NCI-H1930 (cell line): Measurements from ENCODE around the gene EGFL7.
"Not testable (repeated sequence)": the region's sequence is repeated elsewhere in the genome, so short reads cannot be mapped to it uniquely, and the experiment has no call there.

ENCODE experiments used
- DNase-seq, 2 experiments: peaks; one replicate each; lab custom pipeline; 2025; lab: John Stamatoyannopoulos, UW

EGFL7 gene

GRCh38 chr9:136698635-136699246, 36.0 kb downstream of the EGFL7 start:
- no peak for DNase-seq

GRCh38 chr9:136700304-136700703, 37.6 kb downstream of the EGFL7 start:
- no peak for DNase-seq

GRCh38 chr9:136700959-136701667, 38.4 kb downstream of the EGFL7 start:
- no peak for DNase-seq

- no peak for DNase-seq
These were observed 38.9 kb downstream of the EGFL7 start for GRCh38 chr9:136701668-136702053.

DNA sequence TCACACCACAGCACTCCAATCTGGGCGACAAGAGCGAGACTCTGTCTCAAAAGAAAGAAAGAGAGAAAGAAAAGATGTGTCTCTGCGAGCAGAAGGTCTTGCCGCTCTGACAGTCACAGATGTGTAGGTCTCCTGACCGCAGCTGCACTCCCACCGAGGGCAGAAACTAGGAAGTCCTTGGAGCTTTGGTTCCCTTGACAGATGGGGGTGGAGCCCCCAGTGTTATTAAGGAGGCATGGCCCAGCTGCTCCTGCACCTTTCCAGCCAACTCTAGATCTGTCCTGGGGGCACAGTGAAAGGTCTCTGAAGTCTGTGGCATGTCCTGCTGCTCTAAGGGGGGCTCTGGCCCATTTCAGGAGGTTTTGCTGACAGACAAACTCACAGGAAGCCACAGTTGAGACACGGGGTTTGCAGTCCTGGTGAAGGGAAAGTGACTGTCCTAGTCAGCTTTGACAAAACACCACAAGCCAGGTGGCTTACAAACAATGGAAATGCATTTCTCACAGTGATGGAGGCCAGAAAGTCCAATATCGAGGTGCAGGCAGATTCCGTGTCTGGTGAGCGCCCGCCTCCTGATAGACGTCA, 40.7 kb downstream of the EGFL7 start:
- DNase-seq = no peak

- not testable (repeated sequence) for DNase-seq
These were observed 42.0 kb downstream of the EGFL7 start for GRCh38 chr9:136704741-136705140.

DNA sequence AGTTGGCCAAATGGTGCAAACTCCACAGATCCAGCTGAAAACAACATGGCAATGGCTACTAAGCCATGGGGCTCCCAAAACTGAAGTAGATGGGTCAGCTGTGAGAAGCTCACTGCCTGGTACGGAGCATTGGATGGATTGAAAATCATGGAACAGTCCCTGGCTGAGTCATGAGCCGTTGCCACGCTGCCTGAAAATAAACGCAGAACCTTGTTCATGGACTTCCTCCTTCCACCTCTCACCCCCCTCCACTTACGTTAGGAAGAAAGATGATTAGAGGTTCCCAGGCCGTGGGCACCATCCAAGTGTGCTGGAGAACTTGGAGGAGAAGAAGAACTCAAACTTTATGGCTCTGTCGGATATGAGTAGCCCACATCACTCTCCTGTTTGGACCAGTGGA, 42.8 kb downstream of the EGFL7 start:
- DNase-seq = no peak

DNA sequence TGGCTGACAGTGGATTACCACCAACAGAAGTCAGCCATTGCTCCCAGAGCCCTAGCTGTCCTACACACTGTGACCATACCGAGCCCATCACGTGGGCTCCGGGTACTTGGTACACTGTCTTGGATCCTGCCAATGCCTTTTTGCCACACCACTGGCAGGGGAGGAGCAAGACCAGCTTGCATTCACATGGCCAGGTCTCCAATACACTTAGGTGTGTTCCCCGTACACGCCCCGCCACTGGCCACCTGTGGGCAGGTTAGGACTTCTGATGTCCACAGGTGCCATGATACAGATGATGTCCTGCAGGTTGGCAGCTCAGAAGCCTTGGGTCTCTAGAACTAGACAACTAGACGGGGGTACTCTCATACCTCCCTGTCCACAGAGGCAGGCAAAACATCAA, 44.3 kb downstream of the EGFL7 start:
- DNase-seq = no peak

GRCh38 chr9:136707849-136708517, 45.3 kb downstream of the EGFL7 start:
- no peak for DNase-seq

GRCh38 chr9:136709454-136710109, 46.9 kb downstream of the EGFL7 start:
- DNase-seq = no peak

DNA sequence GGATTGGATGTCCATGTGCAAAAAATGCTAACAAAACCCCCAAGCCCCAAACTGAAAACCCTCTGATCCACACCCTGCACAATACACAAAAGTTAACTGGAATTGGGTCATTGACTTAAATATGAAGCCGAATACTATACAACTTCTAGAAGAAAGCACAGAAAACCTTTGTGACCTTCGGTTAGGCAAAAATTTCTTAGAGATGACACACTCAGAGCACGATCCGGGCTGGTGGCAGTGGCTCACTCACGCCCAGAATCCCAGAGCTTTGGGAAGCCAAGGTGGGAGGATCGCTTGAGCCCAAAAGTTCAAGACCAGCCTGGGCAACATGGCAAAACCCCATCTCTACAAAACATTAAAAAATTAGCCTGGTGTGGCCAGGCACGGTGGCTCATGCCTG, 47.8 kb downstream of the EGFL7 start:
- DNase-seq = no peak

- not testable (repeated sequence) for DNase-seq
These were observed 48.5 kb downstream of the EGFL7 start for GRCh38 chr9:136711219-136711648.

DNA sequence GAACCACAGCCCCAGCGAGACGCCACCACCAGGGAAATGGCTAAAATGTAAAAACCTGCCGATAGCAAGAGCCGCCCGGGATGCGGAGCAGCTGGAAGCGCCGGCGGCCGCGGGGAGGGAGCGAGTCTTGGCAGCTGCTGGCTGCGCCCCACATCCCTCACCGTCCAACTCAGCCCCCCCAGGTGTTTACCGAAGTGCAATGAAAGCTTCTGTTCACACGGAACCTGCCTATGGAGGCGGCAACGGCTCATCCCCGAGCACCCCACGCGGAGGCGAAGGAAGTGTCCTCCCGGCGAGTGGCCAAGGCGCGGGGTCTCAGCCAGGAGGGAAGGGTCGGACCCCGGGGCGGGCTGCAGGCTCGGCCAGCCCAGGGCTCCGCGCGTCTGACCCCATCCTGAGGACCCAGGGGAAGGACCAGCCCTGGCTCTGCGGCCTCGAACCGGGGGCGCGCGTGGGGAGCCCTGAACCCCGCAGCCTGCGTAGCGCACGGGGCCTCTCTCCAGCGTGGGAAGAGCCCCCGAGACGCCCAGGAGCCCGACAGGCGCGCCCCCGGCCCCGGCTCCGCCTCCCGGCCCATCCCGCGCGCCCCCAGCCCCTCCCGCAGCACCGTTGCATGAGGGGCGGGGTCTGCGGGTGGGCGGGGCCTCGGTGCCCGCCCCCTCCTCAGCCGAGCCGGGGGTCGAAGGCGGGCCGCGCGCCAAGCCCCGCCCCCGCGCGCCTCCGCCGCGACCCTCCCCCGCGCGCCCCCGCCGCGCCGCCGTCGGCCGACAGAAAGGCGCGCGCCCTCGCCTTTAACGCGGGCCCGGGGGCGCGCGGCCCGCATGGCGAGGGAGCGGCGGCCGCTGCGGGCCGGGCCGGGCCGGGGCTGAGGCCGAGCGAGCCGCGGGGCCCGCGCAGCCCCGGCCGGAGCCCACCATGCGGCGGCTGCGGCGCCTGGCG, 49.3 kb downstream of the EGFL7 start, which contains the start of gene DIPK1B:
Gene DIPK1B (plus strand): TSS at position 822 of the 939 bp plus-strand sequence. CDS start 94 bp downstream, at position 916.
- peak; percentile 53 to 65 for DNase-seq

- no peak for DNase-seq
These were observed 50.2 kb downstream of the EGFL7 start for GRCh38 chr9:136712690-136713544.

DNA sequence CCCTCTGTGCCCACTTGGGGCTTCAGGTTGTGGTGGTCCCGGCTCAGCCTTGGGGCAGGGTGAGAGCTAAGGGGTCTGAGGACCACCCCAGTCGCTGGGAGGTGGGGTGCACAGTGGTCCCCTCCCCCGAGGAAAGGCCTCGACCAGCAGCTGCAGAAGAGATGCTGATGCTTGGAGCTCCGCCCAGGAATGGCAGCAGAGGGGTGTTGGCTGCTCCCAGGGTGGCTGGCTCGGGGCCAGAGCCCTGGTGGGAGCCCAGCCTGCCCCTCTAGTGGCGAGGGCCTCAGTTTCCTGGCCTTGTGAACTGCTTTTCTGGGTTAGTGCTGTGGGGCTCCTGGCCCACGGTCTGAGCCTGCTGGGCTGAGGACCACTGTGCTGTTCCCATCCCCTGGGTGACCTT, 50.8 kb downstream of the EGFL7 start:
- DNase-seq = no peak

GRCh38 chr9:136714096-136714892, 51.6 kb downstream of the EGFL7 start:
- DNase-seq = no peak

DNA sequence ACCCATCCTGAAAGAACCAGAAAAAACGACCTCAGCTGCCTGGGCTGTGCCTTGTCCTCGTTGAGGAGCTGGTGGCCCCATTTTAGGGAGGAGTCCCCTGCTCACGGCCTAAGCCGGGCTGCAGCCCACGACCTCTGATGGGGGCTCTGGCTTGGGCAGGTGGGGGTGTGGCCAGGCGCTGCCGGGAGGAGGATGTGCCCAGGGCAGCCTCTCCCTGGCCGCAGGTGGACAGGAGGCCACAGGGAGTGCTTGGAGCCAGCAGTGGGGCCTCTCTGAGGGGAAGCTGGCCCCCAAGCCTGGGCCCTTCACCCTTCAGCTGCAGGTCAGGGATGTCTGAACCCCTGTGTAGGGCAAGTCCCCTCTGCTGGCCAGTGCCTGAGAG, 52.2 kb downstream of the EGFL7 start:
- DNase-seq = no peak

DNA sequence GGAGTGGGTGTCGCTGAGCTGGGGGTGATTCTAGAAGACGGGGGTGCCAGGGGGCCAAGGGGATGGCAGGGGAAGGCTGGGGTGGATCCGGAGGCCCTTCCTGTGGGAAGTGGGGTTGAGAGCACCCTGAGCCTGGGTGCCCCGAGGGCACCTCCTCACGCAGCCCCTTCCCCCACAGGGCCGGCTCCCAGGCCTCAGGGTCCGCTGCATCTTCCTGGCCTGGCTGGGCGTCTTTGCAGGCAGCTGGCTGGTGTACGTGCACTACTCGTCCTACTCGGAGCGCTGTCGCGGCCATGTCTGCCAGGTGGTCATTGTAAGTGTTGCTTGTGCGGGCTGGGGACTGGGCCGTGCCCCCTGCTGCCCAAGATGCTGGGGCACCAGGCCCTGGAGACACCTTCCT, 54.7 kb downstream of the EGFL7 start:
- DNase-seq = no peak
